Chondrocyte (in vitro differentiated cells): ENCODE results near the gene SLC25A48. TPM values are rescaled to one million over a fixed set of nuclear protein-coding genes. Genes with fewer than 3 reads are reported as not detected.
"Not testable (repeated sequence)": the region's sequence is repeated elsewhere in the genome, so short reads cannot be mapped to it uniquely, and the experiment has no call there.

ENCODE experiments used
- DNase-seq: peaks from one replicate; pipeline ENCODE4 v3.0.0; 2021; ENCODE audit warnings: mixed read lengths, low spot score
- H3K27ac Mint-ChIP-seq: one replicate; pipeline ENCODE4 v1.8.0; 2021; ENCODE audit warnings: mild to moderate bottlenecking, moderate library complexity, mixed read lengths; ENCODE audit not compliant: unreplicated experiment
- H3K27me3 Mint-ChIP-seq: 2 replicates; pipeline ENCODE4 v1.8.0; 2021; ENCODE audit warnings: low read depth, mixed read lengths
- H3K36me3 Mint-ChIP-seq: 2 replicates; pipeline ENCODE4 v1.8.0; 2021; ENCODE audit warnings: low read depth, mixed read lengths
- H3K4me1 Mint-ChIP-seq: 2 replicates; pipeline ENCODE4 v1.8.0; 2021; ENCODE audit warnings: low read depth, mild to moderate bottlenecking, mixed read lengths
- H3K4me3 Mint-ChIP-seq: one replicate; pipeline ENCODE4 v1.8.0; 2021; ENCODE audit warnings: mild to moderate bottlenecking, moderate library complexity, mixed read lengths; ENCODE audit not compliant: unreplicated experiment
- H3K9me3 Mint-ChIP-seq: 2 replicates; pipeline ENCODE4 v1.8.0; 2021; ENCODE audit warnings: low read depth, mixed read lengths
- total RNA-seq: library from RNA; stranded (reverse); gene quantifications from 3 replicates; pipeline ENCODE4 v1.2.1, GENCODE V29; 2021
- TF ChIP-seq, protein P1 (sequence below): fragments of 200-600 bp; sonication (generic); IDR thresholded peaks from 2 replicates; pipeline ENCODE4 v1.5.0; 2021; ENCODE audit warnings: antibody characterized with exemption, mild to moderate bottlenecking, moderate library complexity

The SLC25A48 gene
- total RNA-seq, 1 donor from 2014 or later = not detected

GRCh38 chr5:135851186-135851914 lies 16.9 kb downstream of the SLC25A48 start:
- TF ChIP-seq, protein P1, sequence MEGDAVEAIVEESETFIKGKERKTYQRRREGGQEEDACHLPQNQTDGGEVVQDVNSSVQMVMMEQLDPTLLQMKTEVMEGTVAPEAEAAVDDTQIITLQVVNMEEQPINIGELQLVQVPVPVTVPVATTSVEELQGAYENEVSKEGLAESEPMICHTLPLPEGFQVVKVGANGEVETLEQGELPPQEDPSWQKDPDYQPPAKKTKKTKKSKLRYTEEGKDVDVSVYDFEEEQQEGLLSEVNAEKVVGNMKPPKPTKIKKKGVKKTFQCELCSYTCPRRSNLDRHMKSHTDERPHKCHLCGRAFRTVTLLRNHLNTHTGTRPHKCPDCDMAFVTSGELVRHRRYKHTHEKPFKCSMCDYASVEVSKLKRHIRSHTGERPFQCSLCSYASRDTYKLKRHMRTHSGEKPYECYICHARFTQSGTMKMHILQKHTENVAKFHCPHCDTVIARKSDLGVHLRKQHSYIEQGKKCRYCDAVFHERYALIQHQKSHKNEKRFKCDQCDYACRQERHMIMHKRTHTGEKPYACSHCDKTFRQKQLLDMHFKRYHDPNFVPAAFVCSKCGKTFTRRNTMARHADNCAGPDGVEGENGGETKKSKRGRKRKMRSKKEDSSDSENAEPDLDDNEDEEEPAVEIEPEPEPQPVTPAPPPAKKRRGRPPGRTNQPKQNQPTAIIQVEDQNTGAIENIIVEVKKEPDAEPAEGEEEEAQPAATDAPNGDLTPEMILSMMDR = no peak
- Mint-ChIP-seq H3K4me1 (no peaks in the 10 kb centered on the region), H3K27ac (no peak overlapping the region), H3K27me3 (peaks cover 30% of the 10 kb centered on the region), H3K36me3 (no peaks in the 10 kb centered on the region), H3K4me3 (no peak overlapping the region), H3K9me3 (peaks cover 19% of the 10 kb centered on the region)
- DNase-seq = no peak

DNA sequence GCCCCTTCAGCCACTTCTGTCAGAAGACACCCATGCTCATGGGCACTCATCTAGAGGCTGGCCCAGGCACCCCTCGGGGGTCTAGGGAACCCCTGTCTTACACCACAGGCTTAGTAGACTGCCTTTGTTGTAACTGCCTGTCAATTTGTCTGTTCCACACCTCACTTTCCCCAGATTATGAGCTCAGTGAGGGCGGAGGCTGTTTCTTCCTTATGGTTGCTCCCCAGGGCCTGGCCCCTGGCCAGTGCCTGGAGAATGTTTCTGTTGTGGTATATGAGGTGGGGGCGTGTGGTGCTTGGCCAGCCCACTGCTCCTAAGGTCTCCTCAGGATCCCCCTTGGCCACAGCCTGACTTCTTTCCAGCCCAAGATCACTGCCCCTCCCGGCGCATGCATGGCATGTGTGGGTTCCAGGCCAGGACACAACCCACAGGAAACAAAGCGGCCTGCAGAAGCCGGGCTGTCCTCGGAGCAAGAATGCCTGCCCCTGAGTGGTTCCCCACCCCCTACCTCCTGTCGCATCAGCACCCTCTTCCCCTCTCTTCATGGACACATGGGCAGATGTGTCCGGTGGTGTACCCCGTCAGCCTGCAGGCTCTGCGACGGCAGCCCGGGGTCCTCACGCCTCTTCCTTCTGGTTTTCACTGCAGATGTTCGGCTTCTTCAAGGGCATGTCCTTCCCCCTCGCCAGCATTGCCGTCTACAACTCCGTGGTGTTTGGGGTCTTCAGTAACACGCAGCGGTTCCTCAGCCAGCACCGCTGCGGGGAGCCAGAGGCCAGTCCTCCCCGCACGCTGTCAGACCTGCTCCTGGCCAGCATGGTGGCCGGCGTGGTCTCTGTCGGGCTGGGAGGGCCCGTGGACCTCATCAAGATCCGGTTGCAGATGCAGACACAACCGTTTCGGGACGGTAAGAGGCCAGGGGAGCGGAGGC lies 17.7 kb downstream of the SLC25A48 start:
- DNase-seq = no peak
- Mint-ChIP-seq H3K9me3 (peaks cover 19% of the 10 kb centered on the region), H3K4me3 (no peak overlapping the region), H3K36me3 (no peaks in the 10 kb centered on the region), H3K4me1 (no peaks in the 10 kb centered on the region), H3K27me3 (peaks cover 36% of the 10 kb centered on the region), H3K27ac (no peak overlapping the region)
- TF ChIP-seq, protein P1 = no peak

- peaks cover 55% of the 10 kb centered on the region for H3K27me3 Mint-ChIP-seq
- no peaks in the 10 kb centered on the region for H3K36me3 Mint-ChIP-seq
- no peaks in the 10 kb centered on the region for H3K4me1 Mint-ChIP-seq
- peaks cover 19% of the 10 kb centered on the region for H3K9me3 Mint-ChIP-seq
- H3K27ac Mint-ChIP-seq = no peak overlapping the region
- no peak for DNase-seq
- no peak overlapping the region for H3K4me3 Mint-ChIP-seq
- TF ChIP-seq, protein P1 = no peak
Observed at GRCh38 chr5:135857630-135858311, 23.3 kb downstream of the SLC25A48 start.

DNA sequence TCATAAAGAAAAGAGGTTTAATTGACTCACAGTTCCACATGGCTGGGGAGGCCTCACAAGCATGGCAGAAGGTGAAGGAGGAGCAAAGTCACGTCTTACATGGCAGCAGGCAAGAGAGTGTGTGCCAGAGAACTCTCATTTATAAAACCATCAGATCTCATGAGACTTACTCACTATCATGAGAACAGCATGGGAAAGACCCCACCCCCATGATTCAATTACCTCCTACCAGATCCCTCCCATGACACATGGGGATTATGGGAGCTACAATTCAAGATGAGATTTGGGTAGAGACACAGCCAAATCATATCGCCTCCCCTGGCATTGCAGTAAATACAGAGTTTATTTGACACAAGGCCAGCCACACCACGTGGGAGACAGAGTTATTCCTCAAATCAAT lies 24.7 kb downstream of the SLC25A48 start:
- H3K4me1 Mint-ChIP-seq, H3K36me3 Mint-ChIP-seq, H3K9me3 Mint-ChIP-seq, H3K4me3 Mint-ChIP-seq, DNase-seq, H3K27ac Mint-ChIP-seq: not testable (repeated sequence)
- H3K27me3 Mint-ChIP-seq = peaks cover 63% of the 10 kb centered on the region

DNA sequence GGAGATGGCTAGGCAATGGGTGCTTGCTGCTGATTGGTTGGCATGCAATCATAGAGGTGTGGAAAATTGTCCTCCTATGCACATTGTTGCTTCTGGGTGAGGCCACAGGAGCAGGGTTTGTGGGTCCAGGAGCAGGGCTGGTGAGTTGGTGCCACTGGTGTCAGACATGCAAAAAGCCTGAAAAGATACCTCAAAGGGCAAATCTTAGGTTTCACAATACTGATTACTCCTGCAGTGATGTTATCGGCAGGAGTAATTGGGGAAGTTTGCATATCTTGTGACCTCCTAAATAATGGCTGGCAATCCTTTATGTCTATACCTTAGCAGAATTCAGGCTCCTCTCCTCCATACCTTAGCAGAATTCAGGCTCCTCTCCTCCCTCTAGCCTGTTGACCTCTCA lies 25.2 kb downstream of the SLC25A48 start:
- TF ChIP-seq, protein P1 = no peak
- Mint-ChIP-seq H3K36me3 (no peaks in the 10 kb centered on the region), H3K4me3 (no peak overlapping the region), H3K9me3 (peaks cover 5% of the 10 kb centered on the region), H3K27ac (no peak overlapping the region), H3K4me1 (no peaks in the 10 kb centered on the region), H3K27me3 (peaks cover 61% of the 10 kb centered on the region)
- DNase-seq = no peak
